ENCODE data around the gene ZDHHC14. TPM values are rescaled to one million over a fixed set of nuclear protein-coding genes. Genes with fewer than 3 reads are reported as not detected.

ZDHHC14 gene
- total RNA-seq, 1 experiment from 2014 or later: 4.9 TPM

- no peak overlapping the region for H2AFZ ChIP-seq (ENCODE audit: low read length)
- peaks cover 17% of the 10 kb centered on the region for H3K4me1 ChIP-seq (ENCODE audit: insufficient read depth, low read length)
- no peak overlapping the region for H3K27ac ChIP-seq (ENCODE audit: low read length)
- intact Hi-C loops (cut with micrococcal nuclease): loop anchor here (10.0 kb wide), 1 partner anchor 96 kb away; no protein-coding TSS in a partner anchor
- no peak overlapping the region for H3K9ac ChIP-seq (ENCODE audit: low read length)
- H3K9me2 ChIP-seq (replicated peaks; ENCODE audit: low read length): no peaks in the 10 kb centered on the region
- CTCF ChIA-PET: interaction anchor here (0.6 to 1.2 kb wide), 2 partner anchors 54 to 236 kb away, joined by 4 to 5 read pairs; no protein-coding TSS in a partner anchor
- BruUV-seq (replicated peaks): no TSS peak
- DNase-seq: no peak
- no peaks in the 10 kb centered on the region for H3F3A ChIP-seq (ENCODE audit: low read length, unreplicated experiment)
- H4K20me1 ChIP-seq (ENCODE audit: low read length): no peaks in the 10 kb centered on the region
- no peaks in the 10 kb centered on the region for H3K79me2 ChIP-seq (ENCODE audit: low read length)
- H3K9me3 ChIP-seq (ENCODE audit: low read length): no peaks in the 10 kb centered on the region
- H3K4me3 ChIP-seq (ENCODE audit: low read length): no peak overlapping the region
- no peaks in the 10 kb centered on the region for H3K36me3 ChIP-seq (ENCODE audit: low read depth, low read length)
- no peak for TF ChIP-seq CTCF (conservative IDR thresholded peaks at IDR 0.05; ENCODE audit: low read depth, low read length)
- TF ChIP-seq EZH2phosphoT487 (IDR thresholded peaks at IDR 0.05; ENCODE audit: borderline replicate concordance, low read length): no peak
- TF ChIP-seq EZH2 (IDR thresholded peaks at IDR 0.05; ENCODE audit: low read length, unreplicated experiment): no peak
- H3K4me2 ChIP-seq (ENCODE audit: low read length): no peak overlapping the region
- POLR2A ChIA-PET (ENCODE audit: unreplicated experiment): no interaction called here
- ATAC-seq: no peak
- H3K27me3 ChIP-seq (ENCODE audit: low read length): no peaks in the 10 kb centered on the region
These were observed 287.7 kb downstream of the ZDHHC14 start for GRCh38 chr6:157668713-157669112.

- no peaks in the 10 kb centered on the region for H3K36me3 ChIP-seq (ENCODE audit: low read depth, low read length)
- TF ChIP-seq EZH2phosphoT487 (IDR thresholded peaks at IDR 0.05; ENCODE audit: borderline replicate concordance, low read length): no peak
- no peak for TF ChIP-seq CTCF (conservative IDR thresholded peaks at IDR 0.05; ENCODE audit: low read depth, low read length)
- TF ChIP-seq EZH2 (IDR thresholded peaks at IDR 0.05; ENCODE audit: low read length, unreplicated experiment): no peak
- ATAC-seq: no peak
- peak overlapping the region; percentile 74 for H3K4me2 ChIP-seq (ENCODE audit: low read length)
- ChIA-PET CTCF (interaction anchor here (1.2 kb wide), 1 partner anchor 55 kb away, joined by 5 read pairs; no protein-coding TSS in a partner anchor), POLR2A (ENCODE audit: unreplicated experiment) (interaction anchor here (0.6 kb wide), 2 partner anchors 147 to 224 kb away, joined by 4 to 10 read pairs; no protein-coding TSS in a partner anchor)
- no peaks in the 10 kb centered on the region for H3K9me2 ChIP-seq (replicated peaks; ENCODE audit: low read length)
- H3K4me1 ChIP-seq (ENCODE audit: insufficient read depth, low read length): peaks cover 17% of the 10 kb centered on the region
- DNase-seq: no peak
- no peaks in the 10 kb centered on the region for H3K9me3 ChIP-seq (ENCODE audit: low read length)
- no peak overlapping the region for H3K4me3 ChIP-seq (ENCODE audit: low read length)
- H3K9ac ChIP-seq (ENCODE audit: low read length): no peak overlapping the region
- no peaks in the 10 kb centered on the region for H3K79me2 ChIP-seq (ENCODE audit: low read length)
- no peaks in the 10 kb centered on the region for H3K27me3 ChIP-seq (ENCODE audit: low read length)
- intact Hi-C loops (cut with micrococcal nuclease): loop anchor here (10.0 kb wide), 1 partner anchor 95 kb away; no protein-coding TSS in a partner anchor
- no peaks in the 10 kb centered on the region for H3F3A ChIP-seq (ENCODE audit: low read length, unreplicated experiment)
- no TSS peak for BruUV-seq (replicated peaks)
- no peak overlapping the region for H3K27ac ChIP-seq (ENCODE audit: low read length)
- H2AFZ ChIP-seq (ENCODE audit: low read length): peak overlapping the region; percentile 77
- H4K20me1 ChIP-seq (ENCODE audit: low read length): no peaks in the 10 kb centered on the region
These were observed 288.3 kb downstream of the ZDHHC14 start for GRCh38 chr6:157669323-157669722.

GRCh38 chr6:157669747-157670216 is 288.8 kb downstream of the ZDHHC14 start:
- CTCF ChIA-PET: interaction anchor here (1.2 kb wide), 1 partner anchor 55 kb away, joined by 5 read pairs; no protein-coding TSS in a partner anchor
- DNase-seq: peak; percentile 67
- 0 out of 2 replicates have a peak overlapping the region, but pooled peaks have one; percentile 38 for H3K4me3 ChIP-seq (ENCODE audit: low read length)

More at GRCh38 chr6:157669747-157670216, 288.8 kb downstream of the ZDHHC14 start:
- H3F3A ChIP-seq (ENCODE audit: low read length, unreplicated experiment): no peaks in the 10 kb centered on the region
- peak; percentile 87 for ATAC-seq
- H3K9me3 ChIP-seq (ENCODE audit: low read length): no peaks in the 10 kb centered on the region
- no peaks in the 10 kb centered on the region for H3K27me3 ChIP-seq (ENCODE audit: low read length)
- no peaks in the 10 kb centered on the region for H3K79me2 ChIP-seq (ENCODE audit: low read length)
- no peak overlapping the region for H3K27ac ChIP-seq (ENCODE audit: low read length)
- peak overlapping the region; percentile 77 for H2AFZ ChIP-seq (ENCODE audit: low read length)
- POLR2A ChIA-PET (ENCODE audit: unreplicated experiment): interaction anchor here (0.6 kb wide), 2 partner anchors 147 to 224 kb away, joined by 4 to 10 read pairs; no protein-coding TSS in a partner anchor
- BruUV-seq (replicated peaks): no TSS peak
- no peak for TF ChIP-seq EZH2 (IDR thresholded peaks at IDR 0.05; ENCODE audit: low read length, unreplicated experiment)
- TF ChIP-seq CTCF (conservative IDR thresholded peaks at IDR 0.05; ENCODE audit: low read depth, low read length): no peak
- TF ChIP-seq EZH2phosphoT487 (IDR thresholded peaks at IDR 0.05; ENCODE audit: borderline replicate concordance, low read length): no peak
- H3K36me3 ChIP-seq (ENCODE audit: low read depth, low read length): no peaks in the 10 kb centered on the region
- H3K9ac ChIP-seq (ENCODE audit: low read length): no peak overlapping the region
- H3K4me2 ChIP-seq (ENCODE audit: low read length): peak overlapping the region; percentile 74
- intact Hi-C loops (cut with micrococcal nuclease): loop anchor here (10.0 kb wide), 1 partner anchor 95 kb away; no protein-coding TSS in a partner anchor
- H3K4me1 ChIP-seq (ENCODE audit: insufficient read depth, low read length): peaks cover 17% of the 10 kb centered on the region
- no peaks in the 10 kb centered on the region for H4K20me1 ChIP-seq (ENCODE audit: low read length)
- no peaks in the 10 kb centered on the region for H3K9me2 ChIP-seq (replicated peaks; ENCODE audit: low read length)

Data from PC-3 (cell line).